ENCODE measurements around the gene TBC1D4.

DNA sequence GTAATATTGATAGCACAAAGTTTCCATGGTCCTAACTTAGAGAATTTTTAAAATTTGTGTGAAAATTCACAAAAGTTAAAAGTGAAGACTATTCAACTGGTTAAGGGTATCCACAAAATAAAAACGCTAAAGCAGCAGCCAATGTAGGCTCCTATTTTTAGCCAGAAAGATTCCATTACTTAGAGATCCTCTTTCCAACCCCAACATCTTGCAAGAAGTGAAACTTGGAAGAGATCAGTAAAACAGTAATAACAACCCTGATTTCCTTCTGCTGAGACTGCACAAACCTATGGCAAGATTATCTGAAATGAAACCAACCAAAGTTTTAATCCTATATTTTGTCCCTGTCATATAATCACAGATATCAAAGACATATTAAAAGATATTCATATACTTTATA is 8.5 kb downstream of the TBC1D4 start:
- TF ChIP-seq SUZ12 (IDR thresholded peaks at IDR 0.05) (no peak), LEF1 (IDR thresholded peaks at IDR 0.05; ENCODE audit: borderline replicate concordance) (no peak), SP1 (IDR thresholded peaks at IDR 0.05) (no peak), ARNT (IDR thresholded peaks at IDR 0.05) (no peak), HDGF (IDR thresholded peaks at IDR 0.05; ENCODE audit: borderline replicate concordance) (no peak)

Data from HEK293T (cell line).